ENCODE measurements around the gene TBC1D2.

DNA sequence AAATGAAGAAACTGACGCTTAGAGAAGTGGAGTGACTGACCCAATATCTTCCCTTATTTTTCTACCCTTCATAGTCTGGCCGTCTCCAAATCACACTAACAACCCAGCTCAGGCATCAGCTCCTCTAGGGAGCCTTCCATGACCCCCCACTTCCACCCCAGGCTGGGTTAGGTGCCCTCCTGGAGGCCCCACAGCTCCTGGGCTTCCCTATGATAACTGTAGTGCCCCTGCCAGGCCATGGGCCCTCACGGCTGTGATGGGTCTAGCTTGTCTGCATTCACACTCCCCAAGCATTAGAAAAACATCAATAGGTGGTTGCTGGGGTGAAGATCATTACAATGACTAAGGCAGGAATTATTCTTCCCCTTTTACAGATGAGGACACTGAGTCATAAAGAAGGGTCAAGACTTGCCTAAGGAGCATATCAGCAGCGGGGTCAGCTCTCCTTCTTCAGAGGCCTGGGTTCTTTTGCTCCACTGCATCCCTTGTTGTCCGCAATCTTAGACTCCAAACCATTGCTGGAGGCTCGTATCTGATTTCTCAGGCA, 70.4 kb downstream of the TBC1D2 start:
- TF ChIP-seq, protein P1, sequence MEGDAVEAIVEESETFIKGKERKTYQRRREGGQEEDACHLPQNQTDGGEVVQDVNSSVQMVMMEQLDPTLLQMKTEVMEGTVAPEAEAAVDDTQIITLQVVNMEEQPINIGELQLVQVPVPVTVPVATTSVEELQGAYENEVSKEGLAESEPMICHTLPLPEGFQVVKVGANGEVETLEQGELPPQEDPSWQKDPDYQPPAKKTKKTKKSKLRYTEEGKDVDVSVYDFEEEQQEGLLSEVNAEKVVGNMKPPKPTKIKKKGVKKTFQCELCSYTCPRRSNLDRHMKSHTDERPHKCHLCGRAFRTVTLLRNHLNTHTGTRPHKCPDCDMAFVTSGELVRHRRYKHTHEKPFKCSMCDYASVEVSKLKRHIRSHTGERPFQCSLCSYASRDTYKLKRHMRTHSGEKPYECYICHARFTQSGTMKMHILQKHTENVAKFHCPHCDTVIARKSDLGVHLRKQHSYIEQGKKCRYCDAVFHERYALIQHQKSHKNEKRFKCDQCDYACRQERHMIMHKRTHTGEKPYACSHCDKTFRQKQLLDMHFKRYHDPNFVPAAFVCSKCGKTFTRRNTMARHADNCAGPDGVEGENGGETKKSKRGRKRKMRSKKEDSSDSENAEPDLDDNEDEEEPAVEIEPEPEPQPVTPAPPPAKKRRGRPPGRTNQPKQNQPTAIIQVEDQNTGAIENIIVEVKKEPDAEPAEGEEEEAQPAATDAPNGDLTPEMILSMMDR (IDR thresholded peaks at IDR 0.05) = no peak
- TF ChIP-seq POLR2A (IDR thresholded peaks at IDR 0.05) = no peak

All from uterus (tissue), 2 donors.